K562 (cell line): ENCODE data around the gene TARBP2. TPM values are rescaled to one million over a fixed set of nuclear protein-coding genes. Genes with fewer than 3 reads are reported as not detected.

Experiments used
- ATAC-seq: fragments of 200-7000 bp; cut with Tn5 transposase; 3 replicates; pipeline ENCODE4 v1.9.1; 2020; ENCODE audit warnings: moderate library complexity
- BruUV-seq: library from RNA; stranded (reverse); fragments of 400-500 nt; replicated peaks from 2 replicates; lab custom pipeline; 2021; lab: Mats Ljungman, UMichigan
- CTCF ChIA-PET: fragments of 300-600 bp; formaldehyde crosslinking; extraction: SDS; loops from one replicate; lab custom pipeline; 2021; ENCODE audit warnings: low intra/inter-chr PET ratio; lab: Yijun Ruan, JAX
- POLR2A ChIA-PET: fragments of 300-600, 350-650 bp; sonication (Branson Sonifier 250); formaldehyde crosslinking; extraction: SDS; loops from one replicate; lab custom pipeline; 2021; ENCODE audit warnings: antibody characterized with exemption, inconsistent platforms; lab: Yijun Ruan, JAX
- DNase-seq, 4 experiments: peaks; one replicate each; pipeline versions ENCODE4 v3.0.0 to v3.0.0-alpha.2; 2011 to 2018; ENCODE audit warnings: low spot score in 3 of 4, mixed read lengths in 3 of 4; ENCODE audit errors: extremely low read depth in 1 of 4
- FAIRE-seq: peaks from 2 replicates; lab custom pipeline; 2011; peaks lifted over from hg19 to GRCh38; lab: Jason Lieb, UNC
- H2AFZ ChIP-seq: 2 replicates; pipeline ENCODE4 v1.6.0; 2011; ENCODE audit warnings: low read depth, low read length, control low read depth, inconsistent platforms
- H3K27ac ChIP-seq: fragments of 200-600 bp; 3 replicates; pipeline ENCODE4 v1.8.0; 2011; ENCODE audit warnings: low read depth, mild to moderate bottlenecking, control low read depth, inconsistent platforms, low read length, moderate library complexity, mixed read lengths; ENCODE audit errors: extremely low read depth
- H3K27me3 ChIP-seq, 2 experiments: fragments of 300-600 bp in 1 of 2; 2 replicates in 1 of 2; 3 replicates in 1 of 2; pipeline versions ENCODE4 v1.6.0 to v1.8.0; 2011; ENCODE audit warnings: inconsistent platforms in 2 of 2, low read length in 2 of 2, mild to moderate bottlenecking in 1 of 2, mixed read lengths in 1 of 2, moderate library complexity in 1 of 2; ENCODE audit not compliant: control insufficient read depth in 2 of 2, insufficient read depth in 2 of 2
- H3K36me3 ChIP-seq: fragments of 300-600 bp; 3 replicates; pipeline ENCODE4 v1.8.0; 2011; ENCODE audit warnings: mild to moderate bottlenecking, low read length, inconsistent platforms; ENCODE audit not compliant: control insufficient read depth, insufficient read depth
- H3K4me1 ChIP-seq, 2 experiments: fragments of 200-600 bp in 1 of 2; replicated peaks in 1 of 2; 2 replicates in 1 of 2; 3 replicates in 1 of 2; pipeline versions ENCODE4 v1.5.1 to v1.8.0; 2011; ENCODE audit warnings: inconsistent platforms in 2 of 2, low read length in 2 of 2, mild to moderate bottlenecking in 1 of 2, mixed read lengths in 1 of 2, moderate library complexity in 1 of 2; ENCODE audit not compliant: control insufficient read depth in 2 of 2, insufficient read depth in 2 of 2
- H3K4me2 ChIP-seq: 2 replicates; pipeline ENCODE4 v1.6.1; 2011; ENCODE audit warnings: low read length, control low read depth, inconsistent platforms, mixed read lengths; ENCODE audit not compliant: insufficient read depth
- H3K4me3 ChIP-seq: fragments of 200-600 bp; sonication (generic), shearing (Covaris generic); 2 replicates; pipeline ENCODE4 v1.5.1; 2016; ENCODE audit warnings: control low read depth, inconsistent platforms
- H3K79me2 ChIP-seq: fragments of 200-600 bp; 3 replicates; pipeline ENCODE4 v1.8.0; 2011; ENCODE audit warnings: low read length, inconsistent platforms; ENCODE audit not compliant: control insufficient read depth, insufficient read depth
- H3K9ac ChIP-seq, 2 experiments: 2 replicates each; pipeline versions ENCODE4 v1.6.0 to v1.6.1; 2011; ENCODE audit warnings: low read depth in 2 of 2, low read length in 2 of 2, control low read depth in 1 of 2, inconsistent platforms in 1 of 2, mild to moderate bottlenecking in 1 of 2, mixed read lengths in 1 of 2; ENCODE audit not compliant: insufficient read depth in 1 of 2
- H3K9me1 ChIP-seq: one replicate; pipeline ENCODE4 v1.6.0; 2011; ENCODE audit warnings: inconsistent platforms, mild to moderate bottlenecking, low read length, moderate library complexity; ENCODE audit not compliant: control insufficient read depth, insufficient read depth
- H3K9me3 ChIP-seq: replicated peaks from 2 replicates; pipeline ENCODE4 v1.5.1; 2011; ENCODE audit warnings: low read depth, low read length, inconsistent platforms; ENCODE audit not compliant: control insufficient read depth, insufficient read depth
- H4K20me1 ChIP-seq: replicated peaks from 2 replicates; pipeline ENCODE4 v1.6.1; 2011; ENCODE audit warnings: low read length, inconsistent platforms, mixed read lengths; ENCODE audit not compliant: control insufficient read depth, insufficient read depth
- PBX2 ChIP-seq, 2 experiments: IDR thresholded peaks in 1 of 2; conservative IDR thresholded peaks in 1 of 2; 2 replicates each; pipeline ENCODE4 v1.6.1; 2016; ENCODE audit warnings: low read depth in 2 of 2, mild to moderate bottlenecking in 1 of 2, missing compliant biosample characterization in 1 of 2, missing genetic modification characterization in 1 of 2, moderate library complexity in 1 of 2
- POLR2A ChIP-seq: fragments of 450-650 bp; conservative IDR thresholded peaks from 2 replicates; pipeline ENCODE4 v1.6.1; 2016
- POLR2AphosphoS5 ChIP-seq: IDR thresholded peaks from 2 replicates; pipeline ENCODE4 v1.6.1; 2011; ENCODE audit warnings: mild to moderate bottlenecking, low read depth, low read length, moderate library complexity; ENCODE audit not compliant: control insufficient read depth, insufficient read depth
- TRIM25 ChIP-seq: fragments of 450-650 bp; IDR thresholded peaks from 2 replicates; pipeline ENCODE4 v1.7.0; 2016; ENCODE audit warnings: borderline replicate concordance
- USF2 ChIP-seq: sonication (generic); formaldehyde crosslinking; IDR thresholded peaks from 2 replicates; pipeline ENCODE4 v1.5.0; 2020; ENCODE audit warnings: missing genetic modification reagents
- WGBS: fragments of 100-300 bp; shearing (Covaris generic); methylation state at CpG from one replicate; pipeline ENCODE4 v1.1.6; 2016; ENCODE audit warnings: low coverage, mixed read lengths; ENCODE audit not compliant: insufficient coverage; ENCODE audit errors: missing lambda C conversion rate; 5-methylcytosine and 5-hydroxymethylcytosine counted together
- in situ Hi-C: fragments of 300-500 bp; cut with MboI; formaldehyde crosslinking; loops from 4 replicates; pipeline ENCODE4 v1.15.0; 2018; ENCODE audit warnings: inconsistent platforms, mixed read lengths
- intact Hi-C: fragments of 100-400 bp; cut with micrococcal nuclease; formaldehyde crosslinking; loops from 2 replicates; pipeline ENCODE4 v1.14.2; 2022
- polyA plus RNA-seq, 8 experiments: library from polyadenylated mRNA; depleted of rRNA in 4 of 8; stranded (reverse) in 5 of 8; unstranded in 3 of 8; fragments of >200 nt; fragmentation: Nextera tagmentation in 2 of 8; fragmentation: Illumina TruSeq in 1 of 8; extraction: Ambion mirVana in 2 of 8; extraction: Trizol in 1 of 8; gene quantifications; 2 replicates each; pipeline versions ENCODE4 v1.2.1 to v1.2.3, GENCODE V29; 2011 to 2014; ENCODE audit warnings: inconsistent platforms in 1 of 8, missing spikeins in 1 of 8
- total RNA-seq, 7 experiments: library from RNA; depleted of rRNA in 6 of 7; stranded (reverse); fragments of >200 nt in 6 of 7; fragmentation: Illumina TruSeq in 2 of 7; extraction: Trizol in 2 of 7; gene quantifications; 2 replicates each; pipeline versions ENCODE4 v1.2.1 to v1.2.3, GENCODE V29; 2011 to 2021; ENCODE audit warnings: low replicate concordance in 1 of 7

The TARBP2 gene
- total and polyA plus RNA-seq, 9 of the 15 experiments (the other 6 are each of a cell fraction or from before 2014, with no cell fraction given), result 5.6 to 69.0 (median 44.6) TPM

GRCh38 chr12:53461591-53461990, 39.5 kb upstream of the TARBP2 start (continued):
- no peak for TF ChIP-seq PBX2 (CRISPR knock-in tag; IDR thresholded peaks at IDR 0.05; ENCODE audit: low read depth)
- no peak for TF ChIP-seq PBX2 (tag; conservative IDR thresholded peaks at IDR 0.05; ENCODE audit: low read depth)

- 77% methylated on average over 3 of the region's 3 CpGs for WGBS
- H3K36me3 ChIP-seq, result peaks cover 100% of the 10 kb centered on the region
- peaks cover 27% of the 10 kb centered on the region for H4K20me1 ChIP-seq
- BruUV-seq, result no TSS peak
- in situ Hi-C loops, result no loop called here
- no peak overlapping the region for H3K27ac ChIP-seq
- H3K9me3 ChIP-seq, result no peaks in the 10 kb centered on the region
- H3K9me1 ChIP-seq, result no peaks in the 10 kb centered on the region
- POLR2A ChIA-PET, result interaction anchor here (0.7 to 8.8 kb wide), 3 partner anchors 12 to 166 kb away, joined by 3 to 87 read pairs (median 6); partner anchors contain the start of gene PRR13
- no peaks in the 10 kb centered on the region for H3K27me3 ChIP-seq
- no peak overlapping the region for H3K4me3 ChIP-seq
- CTCF ChIA-PET, result no interaction called here
- no peak for TF ChIP-seq TRIM25
- no peak for TF ChIP-seq USF2 (CRISPR knock-in tag)
- TF ChIP-seq POLR2AphosphoS5, result 0 out of 2 replicates have a peak, but pooled peaks have one; percentile 40
- 0 out of 2 replicates have a peak, but pooled peaks have one; percentile 28 for TF ChIP-seq POLR2A
- peaks cover 0 to 3% of the 10 kb centered on the region in 2 experiments; a peak in 1 of 5 replicates for H3K4me1 ChIP-seq
- peak; percentile 23 for FAIRE-seq
- no peak overlapping the region for H2AFZ ChIP-seq
- no peak for DNase-seq
- H3K4me2 ChIP-seq, result no peak overlapping the region
- peaks cover 97% of the 10 kb centered on the region for H3K79me2 ChIP-seq
- intact Hi-C loops, result no loop called here
- H3K9ac ChIP-seq, result no peak overlapping the region
- ATAC-seq, result no peak
Measured at GRCh38 chr12:53462935-53463334, 38.1 kb upstream of the TARBP2 start.
